Nephron progenitor cell (in vitro differentiated cells): ENCODE measurements around the gene GCN1.
"Not testable (repeated sequence)": the region's sequence is repeated elsewhere in the genome, so short reads cannot be mapped to it uniquely, and the experiment has no call there.

Experiments used
- DNase-seq: peaks from one replicate; pipeline ENCODE4 v3.0.0; 2021
- H3K27ac Mint-ChIP-seq: 2 replicates; pipeline ENCODE4 v1.8.0; 2021; ENCODE audit warnings: mild to moderate bottlenecking, moderate library complexity, mixed read lengths
- H3K27me3 Mint-ChIP-seq: 2 replicates; pipeline ENCODE4 v1.8.0; 2021; ENCODE audit warnings: mild to moderate bottlenecking, low read depth, mixed read lengths; ENCODE audit not compliant: poor library complexity
- H3K36me3 Mint-ChIP-seq: 2 replicates; pipeline ENCODE4 v1.8.0; 2021; ENCODE audit warnings: low read depth, mixed read lengths
- H3K4me1 Mint-ChIP-seq: 2 replicates; pipeline ENCODE4 v1.8.0; 2021; ENCODE audit warnings: mixed read lengths
- H3K4me3 Mint-ChIP-seq: 2 replicates; pipeline ENCODE4 v1.8.0; 2021; ENCODE audit warnings: mild to moderate bottlenecking, moderate library complexity, mixed read lengths
- H3K9me3 Mint-ChIP-seq: 2 replicates; pipeline ENCODE4 v1.8.0; 2021; ENCODE audit warnings: mild to moderate bottlenecking, moderate library complexity, mixed read lengths
- CTCF ChIP-seq: fragments of 200-600 bp; sonication (generic); IDR thresholded peaks from 2 replicates; pipeline ENCODE4 v1.5.0; 2021; ENCODE audit warnings: antibody characterized with exemption

GCN1 gene

DNA sequence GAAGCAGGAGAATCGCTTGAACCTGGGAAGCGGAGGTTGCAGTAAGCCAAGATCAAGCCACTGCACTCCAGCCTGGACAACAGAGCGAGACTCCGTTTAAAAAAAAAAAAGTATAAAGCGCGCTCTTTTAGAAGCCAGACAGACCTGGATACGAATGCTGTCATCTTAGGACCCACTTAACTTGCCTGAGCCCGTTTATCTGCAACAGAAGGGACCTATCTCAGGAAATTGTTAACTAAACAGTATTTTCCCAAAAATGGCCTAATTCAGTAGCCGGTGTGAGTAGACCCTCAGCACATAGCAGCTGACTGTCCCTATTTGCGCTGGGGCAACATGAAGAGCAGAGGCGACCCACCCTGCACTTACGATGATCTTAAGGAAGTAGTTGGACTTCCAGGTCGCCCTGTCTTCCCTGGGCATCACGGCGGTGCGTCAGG is 5.9 kb upstream of the GCN1 start:
- Mint-ChIP-seq H3K27ac (peak overlapping the region; percentile 99), H3K4me1 (peaks cover 44% of the 10 kb centered on the region), H3K27me3 (no peaks in the 10 kb centered on the region), H3K36me3 (peaks cover 41% of the 10 kb centered on the region), H3K9me3 (no peaks in the 10 kb centered on the region), H3K4me3 (peak overlapping the region; percentile 94)
- no peak for DNase-seq
- no peak for TF ChIP-seq CTCF

DNA sequence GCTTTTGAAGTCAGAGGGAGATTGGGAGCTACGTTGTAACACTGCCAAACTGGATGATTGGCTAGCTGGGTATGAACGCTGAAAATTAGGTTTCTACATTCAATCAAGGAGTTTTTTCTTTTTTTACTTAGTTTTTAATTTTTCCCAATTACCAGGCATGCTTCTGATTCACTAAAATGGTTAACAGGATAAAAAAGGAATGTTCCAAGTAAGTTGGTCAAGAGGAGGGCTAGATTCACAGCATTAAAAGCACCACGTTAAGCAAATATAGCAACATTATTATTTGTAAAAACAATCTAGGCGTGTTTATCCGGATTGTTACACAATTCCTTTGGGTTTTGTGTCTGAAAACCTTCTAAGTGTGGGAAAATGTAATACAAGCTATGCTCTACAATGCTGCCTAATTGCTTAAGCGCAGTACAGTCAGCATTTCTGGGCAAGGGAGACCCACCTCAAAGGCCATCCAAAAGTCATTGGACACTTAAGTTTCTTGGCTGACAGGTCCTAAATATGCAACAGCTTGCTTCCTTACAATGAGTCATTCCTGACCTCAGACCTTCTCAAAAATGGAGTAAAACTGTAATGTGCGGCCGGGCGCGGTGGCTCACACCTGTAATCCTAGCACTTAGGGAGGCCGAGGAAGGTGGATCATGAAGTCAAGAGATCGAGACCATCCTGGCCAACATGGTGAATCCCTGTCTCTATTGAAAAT is 5.2 kb upstream of the GCN1 start:
- Mint-ChIP-seq H3K27ac (peak overlapping the region; percentile 99), H3K36me3 (peaks cover 39% of the 10 kb centered on the region), H3K4me3 (peak overlapping the region; percentile 94), H3K4me1 (peaks cover 51% of the 10 kb centered on the region), H3K9me3 (no peaks in the 10 kb centered on the region), H3K27me3 (no peaks in the 10 kb centered on the region)
- no peak for TF ChIP-seq CTCF
- DNase-seq: no peak

GRCh38 chr12:120199025-120199424 is 4.5 kb upstream of the GCN1 start:
- no peak for DNase-seq
- no peak for TF ChIP-seq CTCF
- Mint-ChIP-seq H3K36me3 (peaks cover 34% of the 10 kb centered on the region), H3K27me3 (no peaks in the 10 kb centered on the region), H3K9me3 (no peaks in the 10 kb centered on the region), H3K4me1 (peaks cover 52% of the 10 kb centered on the region), H3K27ac (peak overlapping the region; percentile 99), H3K4me3 (peak overlapping the region; percentile 94)

GRCh38 chr12:120197542-120197887 is 3.0 kb upstream of the GCN1 start:
- no peak overlapping the region for H3K4me3 Mint-ChIP-seq
- no peaks in the 10 kb centered on the region for H3K27me3 Mint-ChIP-seq
- no peak for TF ChIP-seq CTCF
- peak overlapping the region; percentile 93 for H3K27ac Mint-ChIP-seq
- no peak for DNase-seq
- peaks cover 54% of the 10 kb centered on the region for H3K4me1 Mint-ChIP-seq
- H3K9me3 Mint-ChIP-seq: no peaks in the 10 kb centered on the region
- peaks cover 30% of the 10 kb centered on the region for H3K36me3 Mint-ChIP-seq

DNA sequence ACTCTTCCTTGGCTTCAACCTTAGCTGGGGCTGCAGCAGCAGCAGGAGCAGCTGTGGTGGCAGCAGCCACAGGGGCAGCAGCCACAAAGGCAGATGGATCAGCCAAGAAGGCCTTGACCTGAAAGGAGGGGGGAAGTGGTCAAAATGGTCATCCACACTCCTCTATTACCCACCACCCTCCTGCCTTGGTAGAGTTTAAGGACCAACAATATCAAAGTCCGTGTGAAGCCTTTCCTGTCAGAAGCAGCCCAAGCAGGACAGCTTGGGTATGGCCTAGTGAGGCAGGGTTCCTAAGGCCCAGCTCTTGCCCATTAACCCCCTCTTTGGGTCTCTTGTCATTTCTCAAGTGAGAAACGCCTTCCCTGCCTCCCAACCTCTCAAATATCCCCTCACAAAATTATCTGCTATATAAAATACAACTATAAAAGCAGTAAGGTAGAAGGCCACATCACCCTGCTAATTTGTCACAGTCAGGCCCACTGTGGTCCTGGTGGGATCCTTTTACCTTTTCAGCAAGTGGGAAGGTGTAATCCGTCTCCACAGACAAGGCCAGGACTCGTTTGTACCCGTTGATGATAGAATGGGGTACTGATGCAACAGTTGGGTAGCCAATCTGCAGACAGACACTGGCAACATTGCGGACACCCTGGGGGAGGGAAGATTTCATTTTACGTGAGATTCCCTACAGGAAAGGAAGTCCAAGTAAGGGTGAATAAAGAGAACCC is 2.5 kb upstream of the GCN1 start:
- H3K4me1 Mint-ChIP-seq: peaks cover 50% of the 10 kb centered on the region
- not testable (repeated sequence) for H3K9me3 Mint-ChIP-seq, DNase-seq, H3K27me3 Mint-ChIP-seq
- peaks cover 30% of the 10 kb centered on the region for H3K36me3 Mint-ChIP-seq
- H3K27ac Mint-ChIP-seq: peak overlapping the region; percentile 93
- peak overlapping the region; percentile 39 for H3K4me3 Mint-ChIP-seq

DNA sequence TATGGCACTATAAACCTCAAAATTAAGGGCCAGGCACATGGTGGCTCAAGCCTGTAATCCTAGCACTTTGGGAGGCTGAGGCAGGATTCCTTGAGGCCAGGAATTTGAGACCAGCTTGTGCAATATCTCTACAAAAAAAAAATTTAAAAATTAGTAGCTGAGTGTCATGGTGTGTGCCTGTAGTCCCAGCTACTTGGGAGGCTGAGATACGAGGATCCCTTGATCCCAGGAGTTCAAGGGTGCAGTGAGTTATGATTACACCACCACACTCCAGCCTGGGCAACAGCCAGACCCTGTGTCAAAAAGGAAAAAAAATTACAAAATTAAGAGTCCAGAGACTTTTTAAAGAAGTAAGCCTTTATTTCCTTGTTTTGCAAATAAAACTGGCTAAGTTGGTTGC is 1.8 kb upstream of the GCN1 start:
- H3K27me3 Mint-ChIP-seq: no peaks in the 10 kb centered on the region
- H3K9me3 Mint-ChIP-seq: no peaks in the 10 kb centered on the region
- H3K27ac Mint-ChIP-seq: peak overlapping the region; percentile 80
- H3K36me3 Mint-ChIP-seq: peaks cover 30% of the 10 kb centered on the region
- H3K4me3 Mint-ChIP-seq: no peak overlapping the region
- TF ChIP-seq CTCF: no peak
- no peak for DNase-seq
- peaks cover 49% of the 10 kb centered on the region for H3K4me1 Mint-ChIP-seq
